ACC112 (cell line): ENCODE results near the gene MSANTD1.

Source experiments
- H2AFZ ChIP-seq: fragments of 200-600 bp; sonication (generic); one replicate; pipeline ENCODE4 v1.6.0; 2017; ENCODE audit warnings: antibody characterized with exemption, low read length; ENCODE audit not compliant: unreplicated experiment
- H3K27ac ChIP-seq: fragments of 200-600 bp; sonication (generic); 2 replicates; pipeline ENCODE4 v1.5.1; 2014; ENCODE audit warnings: low read depth, mild to moderate bottlenecking, antibody characterized with exemption, low read length, moderate library complexity
- H3K27me3 ChIP-seq: fragments of 200-600 bp; sonication (generic); 2 replicates; pipeline ENCODE4 v1.6.1; 2014; ENCODE audit warnings: mild to moderate bottlenecking, antibody characterized with exemption, low read length, moderate library complexity, mixed read lengths; ENCODE audit not compliant: insufficient read depth
- H3K36me3 ChIP-seq: fragments of 200-600 bp; sonication (generic); 2 replicates; pipeline ENCODE4 v1.6.1; 2016; ENCODE audit warnings: mild to moderate bottlenecking, antibody characterized with exemption, low read length, moderate library complexity, mixed read lengths; ENCODE audit not compliant: insufficient read depth
- H3K4me1 ChIP-seq: fragments of 200-600 bp; sonication (generic); one replicate; pipeline ENCODE4 v1.6.1; 2016; ENCODE audit warnings: low read length, mixed read lengths; ENCODE audit not compliant: insufficient read depth, unreplicated experiment, control insufficient read depth
- H3K4me3 ChIP-seq: fragments of 200-600 bp; sonication (generic); 2 replicates; pipeline ENCODE4 v1.5.1; 2014; ENCODE audit warnings: mild to moderate bottlenecking, low read depth, low read length
- H3K79me2 ChIP-seq: fragments of 200-600 bp; sonication (generic); one replicate; pipeline ENCODE4 v1.6.0; 2016; ENCODE audit warnings: low read length; ENCODE audit not compliant: control insufficient read depth, unreplicated experiment, insufficient read depth

MSANTD1 gene

GRCh38 chr4:3207531-3208037 lies 41.4 kb upstream of the MSANTD1 start:
- Histone ChIP-seq H3K36me3 (peaks cover 23% of the 10 kb centered on the region; the same call in 1 of the 2 replicates), H2AFZ (no peak overlapping the region), H3K27ac (no peak overlapping the region), H3K27me3 (no peaks in the 10 kb centered on the region), H3K4me1 (peaks cover 14% of the 10 kb centered on the region), H3K79me2 (no peaks in the 10 kb centered on the region), H3K4me3 (no peak overlapping the region)

- peaks cover 4% of the 10 kb centered on the region for H3K4me1 ChIP-seq
- H3K36me3 ChIP-seq: peaks cover 28% of the 10 kb centered on the region; the same call in 1 of the 2 replicates
- no peak overlapping the region for H3K27ac ChIP-seq
- no peak overlapping the region for H3K4me3 ChIP-seq
- H3K27me3 ChIP-seq: no peaks in the 10 kb centered on the region
- H3K79me2 ChIP-seq: no peaks in the 10 kb centered on the region
- H2AFZ ChIP-seq: no peak overlapping the region
Observed at GRCh38 chr4:3208826-3209225, 40.1 kb upstream of the MSANTD1 start.

DNA sequence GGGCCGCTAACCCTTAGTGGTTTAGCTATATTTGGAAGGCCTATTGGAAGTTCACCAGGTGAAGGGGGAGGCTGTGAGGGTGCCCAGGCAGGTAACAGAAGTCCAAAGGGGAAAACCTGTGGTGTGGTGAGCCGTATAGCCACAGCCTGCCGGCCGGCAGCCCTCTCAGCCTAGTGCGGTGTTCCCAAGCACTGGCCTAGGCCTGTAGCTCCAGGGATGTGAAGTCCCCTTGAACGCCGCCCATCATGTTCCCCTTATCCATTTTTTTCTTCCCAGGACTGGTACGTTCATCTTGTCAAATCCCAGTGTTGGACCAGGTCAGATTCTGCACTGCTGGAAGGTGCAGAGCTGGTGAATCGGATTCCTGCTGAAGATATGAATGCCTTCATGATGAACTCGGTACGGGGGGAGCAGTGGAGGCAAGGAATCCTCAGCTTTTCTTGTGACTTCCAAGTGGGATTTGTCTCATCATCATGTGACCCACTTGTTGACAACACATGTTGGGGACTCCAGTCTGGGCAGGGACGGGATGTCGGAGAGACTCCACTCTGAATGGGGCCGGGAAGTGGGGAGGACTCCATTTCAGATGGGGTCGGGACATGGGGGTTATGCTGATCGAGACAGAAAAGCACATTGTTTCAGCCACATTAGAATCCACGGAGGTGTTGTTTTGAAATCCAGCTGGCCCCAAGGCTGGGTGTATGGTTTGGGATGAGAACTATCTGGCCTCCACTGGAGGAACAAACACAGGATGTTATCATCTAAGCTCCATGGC lies 39.2 kb upstream of the MSANTD1 start:
- Histone ChIP-seq H3K27me3 (no peaks in the 10 kb centered on the region), H3K27ac (no peak overlapping the region), H3K4me3 (no peak overlapping the region), H3K4me1 (no peaks in the 10 kb centered on the region), H3K79me2 (no peaks in the 10 kb centered on the region), H2AFZ (no peak overlapping the region), H3K36me3 (peaks cover 28% of the 10 kb centered on the region; the same call in 1 of the 2 replicates)

- Histone ChIP-seq H3K27me3 (no peaks in the 10 kb centered on the region), H3K79me2 (no peaks in the 10 kb centered on the region), H2AFZ (no peak overlapping the region), H3K36me3 (peaks cover 28% of the 10 kb centered on the region; the same call in 1 of the 2 replicates), H3K4me1 (no peaks in the 10 kb centered on the region), H3K4me3 (no peak overlapping the region), H3K27ac (no peak overlapping the region)
Observed at GRCh38 chr4:3210467-3210866, 38.5 kb upstream of the MSANTD1 start.

DNA sequence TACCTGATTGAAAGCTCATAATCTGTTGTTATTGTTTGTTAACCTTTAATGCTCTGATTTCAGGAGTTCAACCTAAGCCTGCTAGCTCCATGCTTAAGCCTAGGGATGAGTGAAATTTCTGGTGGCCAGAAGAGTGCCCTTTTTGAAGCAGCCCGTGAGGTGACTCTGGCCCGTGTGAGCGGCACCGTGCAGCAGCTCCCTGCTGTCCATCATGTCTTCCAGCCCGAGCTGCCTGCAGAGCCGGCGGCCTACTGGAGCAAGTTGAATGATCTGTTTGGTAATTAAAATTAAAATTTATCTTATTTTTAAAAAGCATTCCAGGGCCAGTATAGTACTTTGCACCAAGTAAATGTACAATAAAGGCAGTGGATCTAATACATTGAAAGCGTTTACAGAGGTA lies 37.1 kb upstream of the MSANTD1 start:
- Histone ChIP-seq H2AFZ (no peak overlapping the region), H3K36me3 (peaks cover 28% of the 10 kb centered on the region; the same call in 1 of the 2 replicates)

DNA sequence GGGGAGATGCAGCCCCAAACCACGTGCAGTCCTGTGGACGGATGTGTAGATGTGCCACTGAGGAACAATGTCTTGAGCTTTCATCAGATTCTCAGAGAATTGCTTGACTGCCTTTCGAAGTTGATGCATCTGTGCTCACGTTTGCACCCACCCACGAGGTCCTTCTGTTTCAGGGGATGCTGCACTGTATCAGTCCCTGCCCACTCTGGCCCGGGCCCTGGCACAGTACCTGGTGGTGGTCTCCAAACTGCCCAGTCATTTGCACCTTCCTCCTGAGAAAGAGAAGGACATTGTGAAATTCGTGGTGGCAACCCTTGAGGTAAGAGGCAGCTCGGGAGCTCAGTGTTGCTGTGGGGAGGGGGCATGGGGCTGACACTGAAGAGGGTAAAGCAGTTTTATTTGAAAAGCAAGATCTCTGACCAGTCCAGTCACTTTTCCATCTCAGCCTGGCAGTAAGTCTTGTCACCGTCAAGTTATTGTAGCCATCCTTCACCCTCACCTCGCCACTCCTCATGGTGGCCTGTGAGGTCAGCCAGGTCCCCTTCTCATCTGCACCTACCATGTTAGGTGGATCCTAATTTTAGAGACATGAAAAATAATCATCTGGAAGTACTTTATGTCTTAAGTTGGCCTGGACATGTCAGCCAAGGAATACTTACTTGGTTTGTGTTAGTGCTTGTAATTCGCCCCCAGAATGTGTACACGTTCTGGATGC lies 36.4 kb upstream of the MSANTD1 start:
- H3K4me1 ChIP-seq: no peaks in the 10 kb centered on the region
- H2AFZ ChIP-seq: no peak overlapping the region
- no peak overlapping the region for H3K27ac ChIP-seq
- H3K27me3 ChIP-seq: no peaks in the 10 kb centered on the region
- H3K4me3 ChIP-seq: no peak overlapping the region
- H3K79me2 ChIP-seq: no peaks in the 10 kb centered on the region
- peaks cover 24% of the 10 kb centered on the region; the same call in 1 of the 2 replicates for H3K36me3 ChIP-seq

More for the DNA sequence above, 37.1 kb upstream of the MSANTD1 start:
- H3K79me2 ChIP-seq: no peaks in the 10 kb centered on the region
- no peaks in the 10 kb centered on the region for H3K4me1 ChIP-seq
- H3K27ac ChIP-seq: no peak overlapping the region
- H3K4me3 ChIP-seq: no peak overlapping the region
- no peaks in the 10 kb centered on the region for H3K27me3 ChIP-seq

DNA sequence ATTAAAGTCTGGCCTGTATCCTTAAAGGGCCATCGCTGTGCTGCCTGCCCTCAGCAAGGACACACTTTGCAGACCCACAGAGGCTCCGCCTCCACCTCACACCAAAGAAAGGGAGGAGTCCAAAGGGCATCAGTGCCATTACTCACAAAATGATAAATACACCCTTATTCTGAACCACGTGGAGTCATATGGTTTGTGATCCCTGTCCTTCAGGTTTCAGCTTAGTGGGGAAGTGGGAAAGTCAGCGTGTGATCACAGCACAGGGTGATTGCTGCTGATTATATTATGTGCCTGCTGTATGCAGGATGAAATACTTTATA lies 35.9 kb upstream of the MSANTD1 start:
- no peak overlapping the region for H2AFZ ChIP-seq
- no peak overlapping the region for H3K4me3 ChIP-seq
- peaks cover 25% of the 10 kb centered on the region; the same call in 1 of the 2 replicates for H3K36me3 ChIP-seq
- no peaks in the 10 kb centered on the region for H3K4me1 ChIP-seq
- no peaks in the 10 kb centered on the region for H3K27me3 ChIP-seq
- H3K27ac ChIP-seq: no peak overlapping the region
- H3K79me2 ChIP-seq: no peaks in the 10 kb centered on the region

GRCh38 chr4:3213661-3214250 lies 35.2 kb upstream of the MSANTD1 start:
- Histone ChIP-seq H2AFZ (no peak overlapping the region), H3K79me2 (no peaks in the 10 kb centered on the region), H3K4me1 (no peaks in the 10 kb centered on the region), H3K27me3 (no peaks in the 10 kb centered on the region), H3K4me3 (no peak overlapping the region), H3K36me3 (peaks cover 25% of the 10 kb centered on the region; the same call in 1 of the 2 replicates), H3K27ac (no peak overlapping the region)

GRCh38 chr4:3215256-3215655 lies 33.7 kb upstream of the MSANTD1 start:
- no peaks in the 10 kb centered on the region for H3K27me3 ChIP-seq
- peaks cover 20% of the 10 kb centered on the region for H3K36me3 ChIP-seq
- no peaks in the 10 kb centered on the region for H3K4me1 ChIP-seq
- H2AFZ ChIP-seq: no peak overlapping the region
- H3K4me3 ChIP-seq: no peak overlapping the region
- H3K79me2 ChIP-seq: no peaks in the 10 kb centered on the region
- H3K27ac ChIP-seq: no peak overlapping the region

- H3K79me2 ChIP-seq: no peaks in the 10 kb centered on the region
- H3K4me1 ChIP-seq: no peaks in the 10 kb centered on the region
- no peak overlapping the region for H2AFZ ChIP-seq
- H3K36me3 ChIP-seq: peaks cover 20% of the 10 kb centered on the region
- no peak overlapping the region for H3K4me3 ChIP-seq
- H3K27ac ChIP-seq: no peak overlapping the region
- H3K27me3 ChIP-seq: no peaks in the 10 kb centered on the region
Observed at GRCh38 chr4:3215733-3216132, 33.2 kb upstream of the MSANTD1 start.
